CD4-positive, alpha-beta T cell treated with Interleukin-10 for 1 hour (primary cell): ENCODE data around the gene EPN1.

ENCODE experiments used
- DNase-seq: peaks from one replicate; pipeline ENCODE4 v3.0.0-alpha.2; 2020

EPN1 gene

DNA sequence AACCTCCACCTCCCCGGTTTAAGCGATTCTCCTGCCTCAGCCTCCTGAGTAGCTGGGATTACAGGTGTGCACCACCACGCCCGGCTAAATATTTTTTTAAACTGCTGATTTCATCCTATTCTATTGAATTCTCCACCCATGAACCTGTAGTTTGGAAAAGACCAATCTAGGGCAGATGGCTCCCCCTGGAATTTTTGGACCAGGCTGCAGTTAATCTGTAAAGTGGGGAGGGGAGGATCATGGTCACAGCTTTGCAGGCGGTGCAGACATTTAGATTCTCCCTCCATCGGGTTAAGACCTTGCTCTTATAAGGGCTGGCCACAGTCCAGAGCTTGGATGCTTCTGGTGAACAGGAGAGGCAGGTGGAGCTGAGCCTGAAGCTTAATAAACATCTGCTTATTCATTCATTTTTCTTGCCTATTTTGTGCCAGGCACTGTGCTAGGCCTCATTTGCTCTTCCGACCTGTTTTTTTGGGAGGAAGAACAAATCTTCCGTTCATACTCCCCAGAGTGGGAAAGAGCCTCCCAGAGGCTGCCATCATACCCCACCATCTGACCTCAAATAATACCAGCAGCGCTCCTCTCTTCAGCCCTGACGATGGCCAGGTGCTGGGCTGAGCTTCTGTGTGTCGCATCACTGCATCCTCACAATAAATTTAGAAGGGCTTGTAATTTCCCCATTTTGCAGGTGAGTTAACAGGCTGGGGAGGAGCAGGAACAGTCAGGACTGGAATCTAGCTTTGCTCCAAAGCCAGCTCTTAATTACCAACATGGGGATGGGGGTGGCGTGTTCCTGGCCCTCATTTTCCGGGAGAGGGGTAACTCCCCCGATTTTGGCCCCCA is 27.9 kb upstream of the EPN1 start:
- no peak for DNase-seq

DNA sequence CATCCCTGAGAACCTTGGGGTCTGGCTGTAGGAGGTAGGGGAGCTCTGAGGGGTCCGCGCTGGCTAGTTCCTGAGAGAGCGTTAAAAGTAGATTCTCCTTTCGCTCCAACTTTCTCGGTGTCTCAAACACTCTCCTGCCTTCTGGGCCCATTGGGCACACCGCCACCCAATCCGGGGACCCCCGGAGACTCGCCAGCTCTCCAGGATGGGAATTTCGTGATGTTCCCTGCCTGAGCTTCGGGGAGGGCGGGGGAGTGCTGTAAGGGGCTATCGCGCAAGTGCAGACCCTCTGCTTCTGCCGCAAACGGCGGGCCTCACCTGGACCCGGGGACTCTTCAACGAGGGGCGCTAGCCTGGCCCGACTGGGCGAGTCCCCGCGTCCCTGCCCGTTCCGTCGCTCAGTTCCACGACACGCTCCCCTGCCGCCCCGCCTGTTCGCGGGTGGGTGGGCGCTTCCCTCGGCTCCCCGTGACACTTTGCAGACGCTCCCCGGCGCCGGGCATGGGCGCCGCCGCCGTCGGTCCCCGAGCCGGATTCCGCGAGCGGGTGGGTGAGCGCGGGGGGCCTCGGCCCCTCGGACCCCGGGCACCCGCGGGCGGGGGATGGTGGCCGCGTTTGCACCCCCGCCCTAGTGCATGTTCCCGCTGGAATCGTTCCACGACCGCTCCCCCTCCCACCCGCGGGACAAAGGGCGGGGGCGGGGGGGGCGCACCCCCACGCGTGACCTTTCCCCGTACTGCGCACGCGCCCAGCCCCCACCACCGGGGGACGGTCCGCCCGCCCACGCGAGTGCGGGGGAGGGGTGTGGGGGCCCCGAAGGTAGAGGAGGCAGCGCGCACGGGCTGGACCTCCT is 27.1 kb upstream of the EPN1 start, which contains the start of gene CCDC106:
CCDC106 (plus strand) TSS at position 481 of the 853 bp plus-strand sequence. CDS start 835 bp downstream, outside the sequence.
- DNase-seq, result peak; percentile 47

- no peak for DNase-seq
Observed at GRCh38 chr19:55648585-55649267, 26.3 kb upstream of the EPN1 start.

GRCh38 chr19:55649268-55650125 is 25.5 kb upstream of the EPN1 start:
- no peak for DNase-seq

- no peak for DNase-seq
Observed at GRCh38 chr19:55650126-55650557, 24.9 kb upstream of the EPN1 start.

GRCh38 chr19:55650602-55651230 is 24.3 kb upstream of the EPN1 start:
- DNase-seq, result no peak

DNA sequence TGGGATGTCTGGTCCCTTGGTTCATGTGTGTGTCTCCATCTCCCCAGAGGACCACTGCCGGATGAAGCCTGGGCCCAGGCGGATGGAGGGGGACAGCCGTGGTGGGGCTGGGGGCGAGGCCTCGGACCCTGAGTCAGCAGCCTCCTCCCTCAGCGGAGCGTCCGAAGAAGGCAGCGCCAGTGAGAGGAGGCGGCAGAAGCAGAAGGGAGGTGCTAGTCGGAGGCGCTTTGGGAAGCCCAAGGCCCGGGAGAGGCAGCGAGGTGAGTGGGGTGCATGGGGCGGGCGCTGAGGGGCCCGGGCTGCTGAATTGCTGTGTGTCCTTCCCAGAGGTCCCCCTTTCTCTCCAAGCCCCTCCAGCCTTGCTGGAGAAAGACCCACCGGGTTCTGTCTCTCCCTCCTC is 23.8 kb upstream of the EPN1 start:
- no peak for DNase-seq

DNA sequence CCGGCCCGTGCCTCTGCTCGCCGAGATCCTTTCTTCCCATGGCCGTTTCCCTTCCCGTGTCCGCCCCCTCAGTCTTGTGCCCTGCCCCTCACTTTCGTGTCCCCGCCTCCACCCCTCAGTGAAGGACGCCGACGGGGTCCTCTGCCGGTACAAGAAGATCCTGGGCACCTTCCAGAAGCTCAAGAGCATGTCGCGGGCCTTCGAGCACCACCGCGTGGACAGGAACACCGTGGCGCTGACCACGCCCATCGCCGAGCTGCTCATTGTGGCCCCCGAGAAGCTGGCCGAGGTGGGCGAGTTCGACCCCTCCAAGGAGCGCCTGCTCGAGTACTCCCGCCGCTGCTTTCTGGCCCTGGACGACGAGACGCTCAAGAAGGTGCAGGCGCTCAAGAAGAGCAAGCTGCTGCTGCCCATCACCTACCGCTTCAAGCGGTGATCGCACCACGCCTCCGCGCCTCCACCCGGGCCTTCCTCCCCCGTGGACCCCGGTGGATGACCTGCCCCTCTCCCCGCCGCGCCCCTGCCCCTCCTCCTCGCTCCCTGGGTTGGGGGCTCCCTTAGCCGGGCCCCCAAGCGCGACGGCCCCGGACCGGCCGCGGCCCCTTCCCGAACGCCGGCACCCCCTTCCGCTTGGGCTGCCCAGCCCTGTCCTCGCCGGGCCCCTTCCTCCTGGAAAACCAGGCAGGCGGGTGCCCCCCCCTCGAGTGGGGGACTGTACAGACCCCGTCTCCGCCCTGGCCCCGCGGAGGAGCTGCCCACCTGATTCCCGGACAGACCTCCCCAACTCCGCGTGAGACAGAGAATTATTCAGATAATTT is 22.5 kb upstream of the EPN1 start:
- DNase-seq, result no peak

- DNase-seq, result peak; percentile 99
Observed at GRCh38 chr19:55653651-55654322, 21.2 kb upstream of the EPN1 start.

GRCh38 chr19:55654323-55654867 is 20.6 kb upstream of the EPN1 start:
- DNase-seq, result peak; percentile 100

DNA sequence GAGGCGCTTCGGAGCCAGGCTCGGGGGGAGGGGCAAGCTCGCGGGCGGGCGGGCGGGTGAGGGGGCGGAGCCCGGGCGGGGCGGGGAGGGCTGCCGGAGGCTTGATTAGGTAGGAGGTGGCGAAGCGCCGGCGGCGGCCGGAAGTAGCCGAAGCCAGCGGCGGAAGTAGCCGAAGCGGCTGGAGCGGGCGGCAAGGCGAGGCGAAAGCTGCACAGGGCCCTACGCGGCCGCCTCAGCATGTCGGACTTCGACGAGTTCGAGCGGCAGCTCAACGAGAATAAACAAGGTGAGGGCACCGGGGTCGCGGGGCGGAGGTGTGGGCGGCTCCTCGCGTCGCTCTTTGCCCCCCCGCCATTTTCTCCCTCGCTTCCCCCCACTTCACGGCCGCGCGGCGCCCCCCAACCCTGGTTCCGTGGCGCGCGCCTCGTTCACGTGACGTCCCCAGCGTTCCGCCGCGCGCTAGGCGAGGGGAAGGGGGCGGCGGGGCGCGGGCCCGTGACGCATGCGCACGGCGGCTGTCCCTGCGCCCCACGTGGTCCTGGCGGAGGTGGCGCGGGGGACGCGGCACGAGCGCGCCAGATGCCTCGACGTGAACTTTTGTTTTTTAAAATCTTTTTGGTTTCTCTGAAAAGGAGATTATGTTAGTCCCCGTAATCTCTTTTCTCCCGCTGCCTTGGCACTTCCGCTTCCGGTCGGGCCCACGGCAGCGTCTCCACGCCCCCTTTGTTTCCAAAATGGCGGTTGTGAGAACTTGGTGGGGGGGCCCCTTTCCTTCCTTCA is 20.0 kb upstream of the EPN1 start, which contains the start of gene U2AF2:
U2AF2 (plus strand) TSS at position 168 of the 780 bp plus-strand sequence; CDS start at position 238, 70 bp downstream.
- DNase-seq, result peak; percentile 97

DNA sequence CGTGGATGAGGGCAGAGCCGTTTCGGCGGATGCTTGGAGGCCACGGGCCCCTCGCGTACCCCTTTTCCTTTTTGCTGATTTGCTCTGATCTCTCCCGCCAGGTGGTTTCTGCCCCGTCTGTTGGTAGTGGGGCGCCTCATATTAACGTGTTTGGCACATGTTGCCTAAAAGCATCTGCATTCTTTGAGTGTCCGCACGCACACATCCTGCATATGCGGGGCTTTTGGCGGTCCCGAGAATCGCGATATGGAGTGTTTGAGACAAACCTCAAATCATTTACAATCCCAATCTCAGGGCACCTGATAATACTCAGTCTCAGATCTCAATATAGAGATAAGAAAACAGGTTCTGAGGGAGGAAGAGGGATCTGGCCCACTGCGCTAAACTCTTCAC is 19.4 kb upstream of the EPN1 start:
- DNase-seq, result no peak

DNA sequence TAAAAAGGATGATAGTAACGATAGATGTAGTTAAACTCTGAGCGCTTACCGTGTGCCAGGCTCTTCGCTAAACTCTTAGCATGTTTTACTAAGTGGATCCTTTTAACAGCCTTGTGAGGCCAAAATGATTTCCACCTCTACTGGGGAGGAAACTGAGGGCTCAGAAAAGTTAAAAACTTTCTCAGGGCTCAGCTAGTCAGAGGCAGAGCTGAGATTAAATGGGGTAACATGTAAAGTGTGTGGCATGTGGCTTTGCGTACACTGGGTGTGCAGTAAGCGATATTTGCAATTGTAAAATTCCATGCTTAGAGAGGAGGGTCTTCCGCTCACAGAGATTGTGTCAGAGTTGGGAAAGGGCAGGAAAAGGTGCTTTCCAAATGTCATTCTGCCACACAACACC is 18.5 kb upstream of the EPN1 start:
- DNase-seq, result no peak

- peak; percentile 26 for DNase-seq
Observed at GRCh38 chr19:55656988-55657747, 17.9 kb upstream of the EPN1 start.

GRCh38 chr19:55658846-55659459 is 16.1 kb upstream of the EPN1 start:
- DNase-seq, result no peak

GRCh38 chr19:55659822-55660221 is 15.2 kb upstream of the EPN1 start:
- no peak for DNase-seq

GRCh38 chr19:55660404-55660803 is 14.6 kb upstream of the EPN1 start:
- DNase-seq, result no peak

- no peak for DNase-seq
Observed at GRCh38 chr19:55660991-55661390, 14.0 kb upstream of the EPN1 start.
